ENCODE measurements around the gene C1QTNF8.

GRCh38 chr16:1078579-1079021 is 17.4 kb downstream of the C1QTNF8 start:
- TF ChIP-seq POLR2A (IDR thresholded peaks at IDR 0.05; ENCODE audit: control extremely low read depth in 1 of 2, low read depth in 2 of 2, low read length in 2 of 2) = no peak
- no peak for TF ChIP-seq EP300 (IDR thresholded peaks at IDR 0.05; ENCODE audit: borderline replicate concordance in 1 of 2, low read depth in 2 of 2, low read length in 2 of 2)
- no peak for TF ChIP-seq EZH2 (IDR thresholded peaks at IDR 0.05; ENCODE audit: low read depth, low read length, severe bottlenecking)
- TF ChIP-seq CTCF (IDR thresholded peaks at IDR 0.05; ENCODE audit: control extremely low read depth in 1 of 3, insufficient read depth in 1 of 3, low read depth in 1 of 3, low read length in 3 of 3) = no peak
- no peak for TF ChIP-seq JUND (IDR thresholded peaks at IDR 0.05; ENCODE audit: low read length)
- TF ChIP-seq CHD1 (IDR thresholded peaks at IDR 0.05; ENCODE audit: low read depth, low read length) = no peak
- TF ChIP-seq POLR2AphosphoS5 (IDR thresholded peaks at IDR 0.05; ENCODE audit: low read depth, low read length) = no peak
- no peak for TF ChIP-seq RFX5 (IDR thresholded peaks at IDR 0.05; ENCODE audit: borderline replicate concordance, low read depth, low read length)
- TF ChIP-seq SUZ12 (IDR thresholded peaks at IDR 0.05; ENCODE audit: low read length) = no peak
- TF ChIP-seq MAFK (IDR thresholded peaks at IDR 0.05; ENCODE audit: low read depth, low read length) = no peak
- TF ChIP-seq MAX (IDR thresholded peaks at IDR 0.05) = no peak
- no peak for TF ChIP-seq PHF8 (conservative IDR thresholded peaks at IDR 0.05; ENCODE audit: low read depth, low read length)
- no peak for TF ChIP-seq SP2 (IDR thresholded peaks at IDR 0.05; ENCODE audit: low read length)

Measured in H1 (cell line).